Iris pigment epithelial cell (primary cell): ENCODE measurements around the gene PCDH11X.
"Not testable (repeated sequence)": the region's sequence is repeated elsewhere in the genome, so short reads cannot be mapped to it uniquely, and the experiment has no call there.

Source experiments
- DNase-seq: peaks from one replicate; pipeline ENCODE4 v3.0.0-alpha.2; 2011; ENCODE audit warnings: low read depth

The PCDH11X gene

GRCh38 chrX:91779135-91779534, at the start of gene PCDH11X:
PCDH11X (plus strand) TSS chrX:91779375; CDS start chrX:91835505, 56,130 bp downstream.
- not testable (repeated sequence) for DNase-seq

- DNase-seq, result not testable (repeated sequence)
These were observed 31.7 kb upstream of the PCDH11X start for GRCh38 chrX:91747446-91747845.

GRCh38 chrX:91753022-91753421, 26.2 kb upstream of the PCDH11X start:
- DNase-seq, result not testable (repeated sequence)

GRCh38 chrX:91770619-91771488, 8.3 kb upstream of the PCDH11X start:
- not testable (repeated sequence) for DNase-seq

GRCh38 chrX:91773943-91774342, 5.2 kb upstream of the PCDH11X start:
- not testable (repeated sequence) for DNase-seq

- not testable (repeated sequence) for DNase-seq
These were observed 833 bp downstream of the PCDH11X start for GRCh38 chrX:91780008-91780407.

- not testable (repeated sequence) for DNase-seq
These were observed 1.5 kb downstream of the PCDH11X start for GRCh38 chrX:91780698-91781097.

- not testable (repeated sequence) for DNase-seq
These were observed 2.6 kb downstream of the PCDH11X start for GRCh38 chrX:91781553-91782298.

- DNase-seq, result not testable (repeated sequence)
These were observed 3.6 kb downstream of the PCDH11X start for GRCh38 chrX:91782825-91783224.

GRCh38 chrX:91817537-91817936, 38.4 kb downstream of the PCDH11X start:
- DNase-seq, result not testable (repeated sequence)

- DNase-seq, result not testable (repeated sequence)
These were observed 46.1 kb downstream of the PCDH11X start for GRCh38 chrX:91825321-91825720.
